Measurements from ENCODE around the gene EFNA2. TPM values are rescaled to one million over a fixed set of nuclear protein-coding genes. Genes with fewer than 3 reads are reported as not detected.
A peak's percentile ranks its signal among the peaks of the same experiment; 100 is the strongest.

Gene EFNA2
- total RNA-seq, 1 donor = not detected

GRCh38 chr19:1270854-1271527, 14.7 kb upstream of the EFNA2 start:
- DNase-seq (ENCODE audit: low read depth in 2 of 3, low spot score in 2 of 3) = no peak

GRCh38 chr19:1271528-1272422, 13.9 kb upstream of the EFNA2 start:
- no peak for DNase-seq (ENCODE audit: low read depth in 2 of 3, low spot score in 2 of 3)

GRCh38 chr19:1272423-1273262, 13.0 kb upstream of the EFNA2 start:
- DNase-seq (ENCODE audit: low read depth in 2 of 3, low spot score in 2 of 3) = no peak

DNA sequence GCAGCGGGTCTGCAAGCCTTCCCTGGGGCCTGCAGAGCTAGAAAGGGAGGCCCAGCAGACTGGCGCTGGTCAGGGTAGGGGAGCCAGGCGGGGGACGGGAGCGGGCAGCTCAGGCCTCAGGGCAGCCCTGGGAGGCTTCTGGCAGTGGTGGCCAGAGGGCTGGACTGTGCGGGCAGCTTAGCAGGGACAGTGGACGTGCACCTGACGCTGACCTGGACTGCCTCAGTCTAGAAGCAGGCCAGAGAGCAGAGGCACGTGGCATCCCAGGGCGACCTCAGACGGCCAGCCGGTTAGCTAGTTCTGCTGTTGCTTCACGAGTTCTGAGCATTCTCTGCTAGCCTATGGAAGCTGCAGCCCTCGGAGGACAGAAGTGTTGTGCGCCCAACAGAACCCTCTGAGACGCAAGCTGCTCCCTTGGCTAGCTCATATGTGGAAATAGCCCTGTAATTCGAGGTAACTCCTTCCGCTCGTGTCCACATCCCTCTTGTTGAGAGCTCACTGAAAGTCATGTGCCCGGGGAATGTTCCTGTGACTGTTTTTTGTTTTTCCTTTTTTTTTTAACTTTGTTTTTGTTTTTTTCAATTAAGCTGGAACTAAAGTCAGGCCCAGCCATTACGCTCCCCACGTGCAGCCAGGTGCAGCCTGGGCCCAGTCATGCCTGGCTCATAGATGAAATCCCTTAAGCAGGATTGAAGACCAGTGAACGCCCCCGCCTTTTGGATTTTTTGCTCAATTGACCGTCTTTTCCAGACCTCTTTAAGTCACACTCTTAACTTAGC, 12.2 kb upstream of the EFNA2 start:
- DNase-seq (ENCODE audit: low read depth in 2 of 3, low spot score in 2 of 3) = no peak

DNA sequence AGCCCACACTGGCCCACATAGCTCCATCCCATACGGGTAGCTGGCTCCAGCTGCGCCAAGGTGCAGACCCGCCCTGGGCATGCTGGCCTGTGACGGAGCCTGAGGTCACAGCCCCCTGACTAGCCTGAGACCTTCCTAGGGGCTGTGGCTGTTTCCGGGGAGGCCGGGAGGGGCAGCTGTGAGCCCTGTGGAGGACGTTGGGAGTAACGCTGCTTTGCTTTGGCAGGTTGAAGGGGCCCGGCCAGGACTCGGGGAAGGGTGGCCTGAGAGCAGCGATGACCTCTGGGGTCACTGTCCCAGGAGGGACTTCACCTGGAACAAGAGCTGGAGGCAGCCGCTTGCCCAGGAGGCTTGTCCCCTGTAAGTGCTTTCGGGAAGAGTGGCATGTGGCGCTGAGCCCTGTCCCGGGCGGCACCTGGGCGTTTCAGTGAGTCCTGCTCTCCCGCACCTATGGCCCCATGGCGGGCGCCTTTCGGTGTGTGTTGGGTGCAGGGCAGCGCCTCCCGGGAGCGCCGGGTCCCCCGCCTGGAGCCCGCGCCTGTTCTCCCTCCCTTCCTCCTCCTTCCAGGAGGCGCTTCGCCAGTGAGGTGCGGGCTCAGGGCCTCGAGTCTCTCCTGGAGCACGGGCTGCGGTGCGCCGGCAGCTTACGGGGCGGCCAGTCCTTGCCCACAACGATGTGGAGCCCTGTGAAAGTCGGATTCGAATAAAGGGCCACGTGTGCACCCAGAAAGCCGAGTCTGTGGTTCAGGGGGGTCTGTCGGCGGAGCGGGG, 11.4 kb upstream of the EFNA2 start:
- DNase-seq (ENCODE audit: low read depth in 2 of 3, low spot score in 2 of 3) = no peak

- DNase-seq (ENCODE audit: low read depth in 2 of 3, low spot score in 2 of 3) = no peak
Measured at GRCh38 chr19:1274852-1275259, 10.8 kb upstream of the EFNA2 start.

DNA sequence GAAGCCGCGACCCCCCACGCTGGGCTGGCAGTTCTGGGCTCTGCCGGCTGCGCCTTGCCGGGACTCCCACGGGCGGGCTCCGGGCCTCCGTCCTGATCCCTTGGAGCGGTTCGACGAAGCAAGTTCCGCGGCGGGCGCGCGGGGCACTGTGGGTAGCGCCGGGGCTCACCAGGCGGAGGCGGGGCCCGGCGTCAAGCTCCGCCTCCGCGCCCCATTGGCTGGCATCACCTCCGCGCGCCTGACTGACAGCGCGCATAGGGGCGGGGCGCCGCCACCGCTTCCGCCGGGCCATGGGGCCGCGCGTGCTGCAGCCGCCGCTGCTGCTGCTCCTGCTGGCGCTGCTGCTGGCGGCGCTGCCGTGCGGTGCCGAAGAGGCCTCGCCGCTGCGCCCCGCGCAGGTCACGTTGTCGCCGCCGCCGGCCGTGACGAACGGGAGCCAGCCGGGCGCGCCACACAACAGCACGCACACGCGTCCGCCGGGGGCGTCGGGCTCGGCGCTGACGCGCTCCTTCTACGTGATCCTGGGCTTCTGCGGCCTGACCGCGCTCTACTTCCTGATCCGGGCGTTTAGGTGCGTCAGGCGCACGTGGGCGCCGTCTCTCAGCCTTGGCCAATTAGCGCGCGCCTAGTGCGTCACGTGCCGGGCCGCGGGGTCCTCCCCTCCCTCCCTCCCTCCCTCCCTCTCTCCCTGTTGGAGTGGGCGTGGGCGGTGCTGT, 10.3 kb upstream of the EFNA2 start, which contains the start of gene FAM174C:
TSS of gene FAM174C (plus strand) at position 271 of the 716 bp plus-strand sequence. CDS start at position 291, 20 bp downstream.
- peak; percentile 95 to 98 (median 98) for DNase-seq (ENCODE audit: low read depth in 2 of 3, low spot score in 2 of 3)

GRCh38 chr19:1275976-1276627, 9.6 kb upstream of the EFNA2 start:
- no peak for DNase-seq (ENCODE audit: low read depth in 2 of 3, low spot score in 2 of 3)

DNA sequence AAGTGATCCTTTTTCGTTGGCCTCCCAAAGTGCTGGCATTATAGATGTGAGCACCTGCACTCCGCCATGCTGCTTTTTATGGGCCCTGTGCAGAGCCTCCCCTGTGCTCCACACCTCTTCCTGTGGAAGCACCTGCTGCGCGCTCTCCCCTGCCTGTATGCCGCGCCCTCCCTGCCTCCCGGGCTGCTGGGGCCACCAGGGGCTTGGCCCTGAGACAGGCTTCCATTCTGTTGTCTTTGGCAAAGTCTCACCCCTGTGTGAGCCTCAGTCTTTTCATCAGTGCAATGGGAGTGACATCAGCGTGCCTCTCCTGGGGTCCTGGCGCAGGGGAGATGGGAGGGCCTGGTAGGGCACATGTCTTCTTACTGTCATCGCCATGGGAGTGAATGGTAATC, 9.0 kb upstream of the EFNA2 start:
- peak in 1 of 3 donors; percentile 63 for DNase-seq (ENCODE audit: low read depth in 2 of 3, low spot score in 2 of 3)

- DNase-seq (ENCODE audit: low read depth in 2 of 3, low spot score in 2 of 3) = no peak
Measured at GRCh38 chr19:1277061-1277460, 8.6 kb upstream of the EFNA2 start.

- no peak for DNase-seq (ENCODE audit: low read depth in 2 of 3, low spot score in 2 of 3)
Measured at GRCh38 chr19:1278074-1278473, 7.6 kb upstream of the EFNA2 start.

DNA sequence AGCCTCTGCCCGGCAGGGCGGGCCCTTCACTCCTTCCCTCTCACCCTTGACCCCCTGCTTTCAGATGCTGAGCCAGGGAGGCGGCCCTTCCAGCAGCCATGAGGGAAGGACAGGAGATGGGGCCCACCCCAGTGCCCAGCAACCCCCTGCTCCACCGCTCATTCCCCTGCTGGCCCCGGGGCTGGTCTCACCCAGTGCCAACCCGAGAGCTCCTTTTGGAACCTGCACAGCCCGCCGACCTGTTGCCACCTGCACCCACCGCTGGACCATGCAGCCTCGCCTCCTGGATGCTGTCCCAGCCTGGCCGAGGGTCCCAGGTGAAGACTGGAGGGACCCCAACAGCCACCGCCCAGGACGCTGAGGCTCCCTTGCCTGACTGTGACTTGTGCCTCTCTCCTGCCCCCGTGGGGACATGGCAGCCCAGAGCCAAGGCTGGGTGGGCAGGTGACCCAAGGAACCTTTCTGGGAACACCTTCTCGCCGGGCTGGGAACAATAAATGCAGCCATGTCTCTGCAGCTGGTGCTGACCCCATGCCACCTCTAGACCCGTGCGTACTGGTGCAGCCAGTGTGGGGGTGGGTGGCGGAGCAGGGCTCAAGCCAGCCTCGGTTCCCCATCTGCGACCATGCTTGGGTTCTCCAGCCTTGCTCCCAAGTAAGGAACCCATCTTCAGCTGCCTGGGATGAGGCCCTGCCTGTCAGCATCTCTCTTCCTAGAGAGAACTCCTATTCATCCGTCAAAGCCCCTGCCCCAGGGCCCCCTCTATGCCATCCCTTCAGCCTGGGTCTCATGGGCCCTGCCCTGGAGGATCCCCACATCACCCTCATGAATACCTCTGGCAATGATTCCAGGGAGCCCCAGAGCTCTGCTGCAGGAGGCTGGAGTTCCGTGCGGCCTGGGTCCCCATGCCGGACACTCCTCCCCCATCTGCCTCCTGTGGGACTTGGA, 6.7 kb upstream of the EFNA2 start:
- no peak for DNase-seq (ENCODE audit: low read depth in 2 of 3, low spot score in 2 of 3)

DNA sequence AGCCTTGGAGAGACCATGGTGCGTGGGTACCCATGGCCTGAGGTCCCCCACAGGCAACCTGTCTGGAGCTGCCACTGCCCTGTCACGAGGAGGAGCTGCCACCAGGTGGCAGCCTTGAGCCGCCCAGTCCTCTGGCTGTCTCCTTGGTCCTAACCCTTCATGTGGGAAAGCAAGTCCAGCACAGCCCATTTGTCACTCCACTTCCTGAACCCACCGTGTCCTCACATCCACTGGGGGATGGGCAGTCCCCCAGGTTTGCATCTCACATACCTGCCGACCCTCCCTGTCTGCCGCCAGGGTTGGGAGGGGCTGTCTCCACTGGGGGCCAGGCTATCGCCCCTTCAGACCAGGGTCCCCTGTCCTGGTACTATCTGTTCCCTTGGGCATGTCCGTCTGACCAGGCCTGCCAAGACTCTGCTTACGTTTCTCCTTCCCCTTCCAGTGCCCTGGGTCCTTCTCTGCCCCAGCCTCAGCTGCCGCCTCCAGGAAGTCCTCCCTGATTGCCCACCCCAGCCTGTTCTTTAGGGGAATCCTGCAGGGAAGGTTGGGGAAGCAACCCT, 5.8 kb upstream of the EFNA2 start:
- peak; percentile 70 to 88 (median 79) for DNase-seq (ENCODE audit: low read depth in 2 of 3, low spot score in 2 of 3)

- DNase-seq (ENCODE audit: low read depth in 2 of 3, low spot score in 2 of 3) = no peak
Measured at GRCh38 chr19:1280636-1281568, 4.8 kb upstream of the EFNA2 start.

DNA sequence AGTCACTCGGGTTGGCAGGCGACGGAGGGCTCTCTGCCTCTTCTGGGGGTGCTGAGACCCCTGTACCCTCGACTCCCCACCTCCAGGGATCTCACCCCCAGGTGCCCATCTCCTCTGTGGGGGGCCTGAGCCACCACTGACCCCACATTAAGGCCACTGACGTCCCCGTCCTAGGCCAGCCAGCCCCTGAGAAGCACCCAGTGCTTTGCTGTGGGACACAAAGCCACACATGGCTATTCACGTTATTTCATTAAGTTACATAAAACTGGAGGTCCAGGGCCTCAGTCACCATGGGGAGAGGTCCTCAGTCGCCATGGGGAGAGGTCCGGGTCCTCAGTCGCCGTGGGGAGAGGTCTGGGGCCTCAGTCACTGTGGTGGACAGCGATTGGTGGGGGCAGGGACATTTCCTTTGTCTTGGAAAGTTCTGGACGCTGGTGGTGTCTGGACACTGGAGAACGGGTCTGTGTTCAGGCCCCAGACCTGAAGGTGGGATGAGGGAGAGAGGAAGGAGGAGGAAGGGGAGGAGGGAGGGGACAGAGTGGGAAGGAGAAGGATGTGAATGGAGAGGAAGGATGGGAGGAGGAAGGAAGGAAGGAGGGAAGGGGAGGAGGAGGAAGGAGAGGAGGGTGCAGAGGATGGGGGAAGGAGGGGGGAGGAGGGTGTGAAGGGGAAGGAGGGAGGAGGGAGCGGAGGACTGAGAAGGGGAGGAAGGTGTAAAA, 3.9 kb upstream of the EFNA2 start:
- DNase-seq (ENCODE audit: low read depth in 2 of 3, low spot score in 2 of 3) = no peak
